ENCODE measurements around the gene MAP1B.

GRCh38 chr5:72180925-72181324, 73.7 kb downstream of the MAP1B start:
- TF ChIP-seq POLR2AphosphoS5 (IDR thresholded peaks at IDR 0.05; ENCODE audit: low read length) = no peak
- no peak for TF ChIP-seq CREB1 (IDR thresholded peaks at IDR 0.05; ENCODE audit: low read depth)
- TF ChIP-seq CTCF (IDR thresholded peaks at IDR 0.05 in 2 of 3, conservative IDR thresholded peaks at IDR 0.05 in 1 of 3; ENCODE audit: control insufficient read depth in 2 of 3, extremely low read depth in 1 of 3, insufficient read depth in 1 of 3, low read depth in 3 of 3, low read length in 3 of 3) = no peak
- TF ChIP-seq NFIC (IDR thresholded peaks at IDR 0.05; ENCODE audit: low read depth, low read length) = no peak
- TF ChIP-seq HDAC2 (IDR thresholded peaks at IDR 0.05) = no peak
- TF ChIP-seq RB1 (IDR thresholded peaks at IDR 0.05; ENCODE audit: borderline replicate concordance) = no peak
- TF ChIP-seq EP300 (IDR thresholded peaks at IDR 0.05; ENCODE audit: borderline replicate concordance in 1 of 2, control insufficient read depth in 1 of 2, low read depth in 2 of 2, low read length in 2 of 2) = no peak

Data from GM12878 (cell line).